NCI-H526 (cell line): ENCODE measurements around the gene ELMO3.

Experiments
- DNase-seq, 2 experiments: peaks; one replicate each; lab custom pipeline; 2025; lab: John Stamatoyannopoulos, UW

ELMO3 gene

DNA sequence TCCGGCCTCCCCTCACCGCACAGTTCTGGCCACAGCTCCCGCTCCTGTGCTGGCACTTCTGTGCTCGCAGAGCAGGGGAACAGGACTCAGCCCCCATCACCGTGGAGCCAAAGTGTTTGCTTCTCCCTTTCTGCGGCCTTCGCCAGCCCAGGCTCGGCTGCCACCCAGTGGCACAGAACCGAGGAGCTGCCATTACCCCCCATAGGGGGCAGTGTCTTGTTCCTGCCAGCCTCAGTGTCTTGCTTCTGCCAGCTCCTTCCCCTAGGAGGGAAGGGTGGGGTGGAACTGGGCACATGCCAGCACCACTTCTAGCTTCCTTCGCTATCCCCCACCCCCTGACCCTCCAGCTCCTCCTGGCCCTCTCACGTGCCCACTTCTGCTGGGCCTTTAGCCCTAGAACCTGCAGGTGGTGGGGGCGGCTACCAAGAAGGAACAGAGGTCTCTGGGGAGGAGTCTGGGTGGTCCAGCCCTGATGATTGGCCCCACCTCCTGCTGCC, 645 bp upstream of the ELMO3 start:
- peak; percentile 35 to 68 for DNase-seq

DNA sequence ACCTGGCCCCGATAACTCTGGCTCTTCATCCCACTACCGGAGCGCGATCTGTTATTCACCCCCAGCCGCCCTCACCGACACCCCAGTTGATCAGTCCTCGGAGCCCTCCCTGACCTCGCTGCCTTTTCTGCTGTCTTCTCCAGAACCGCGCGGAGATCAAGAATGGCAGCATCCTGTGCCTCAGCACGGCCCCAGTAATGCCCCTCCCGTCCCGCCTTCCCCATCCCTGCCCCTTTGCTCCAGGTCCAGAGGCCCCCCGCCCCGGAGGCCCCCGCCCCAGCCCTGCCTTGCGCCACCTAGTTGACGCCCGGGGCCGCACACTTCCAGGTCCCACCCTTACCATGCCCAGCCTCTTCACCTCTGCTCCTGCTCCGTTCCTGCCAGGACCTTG, 872 bp downstream of the ELMO3 start:
- DNase-seq, result peak; percentile 3 to 20

DNA sequence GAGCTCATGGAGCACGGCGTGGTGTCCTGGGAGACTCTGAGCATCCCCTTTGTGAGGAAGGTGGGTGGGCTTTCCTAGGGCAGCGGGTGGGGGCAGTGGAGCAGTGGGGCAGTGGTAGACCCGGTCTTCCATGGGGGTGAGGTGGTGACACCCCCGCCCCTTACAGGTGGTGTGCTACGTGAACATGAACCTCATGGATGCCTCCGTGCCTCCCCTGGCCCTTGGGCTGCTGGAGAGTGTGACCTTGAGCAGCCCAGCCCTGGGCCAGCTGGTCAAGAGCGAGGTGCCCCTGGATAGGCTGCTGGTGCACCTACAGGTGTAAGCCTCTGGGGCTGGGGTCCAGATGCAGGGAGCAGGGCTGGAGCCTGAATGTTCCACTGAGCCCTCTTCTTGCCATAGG, 1.6 kb downstream of the ELMO3 start:
- DNase-seq, result no peak

DNA sequence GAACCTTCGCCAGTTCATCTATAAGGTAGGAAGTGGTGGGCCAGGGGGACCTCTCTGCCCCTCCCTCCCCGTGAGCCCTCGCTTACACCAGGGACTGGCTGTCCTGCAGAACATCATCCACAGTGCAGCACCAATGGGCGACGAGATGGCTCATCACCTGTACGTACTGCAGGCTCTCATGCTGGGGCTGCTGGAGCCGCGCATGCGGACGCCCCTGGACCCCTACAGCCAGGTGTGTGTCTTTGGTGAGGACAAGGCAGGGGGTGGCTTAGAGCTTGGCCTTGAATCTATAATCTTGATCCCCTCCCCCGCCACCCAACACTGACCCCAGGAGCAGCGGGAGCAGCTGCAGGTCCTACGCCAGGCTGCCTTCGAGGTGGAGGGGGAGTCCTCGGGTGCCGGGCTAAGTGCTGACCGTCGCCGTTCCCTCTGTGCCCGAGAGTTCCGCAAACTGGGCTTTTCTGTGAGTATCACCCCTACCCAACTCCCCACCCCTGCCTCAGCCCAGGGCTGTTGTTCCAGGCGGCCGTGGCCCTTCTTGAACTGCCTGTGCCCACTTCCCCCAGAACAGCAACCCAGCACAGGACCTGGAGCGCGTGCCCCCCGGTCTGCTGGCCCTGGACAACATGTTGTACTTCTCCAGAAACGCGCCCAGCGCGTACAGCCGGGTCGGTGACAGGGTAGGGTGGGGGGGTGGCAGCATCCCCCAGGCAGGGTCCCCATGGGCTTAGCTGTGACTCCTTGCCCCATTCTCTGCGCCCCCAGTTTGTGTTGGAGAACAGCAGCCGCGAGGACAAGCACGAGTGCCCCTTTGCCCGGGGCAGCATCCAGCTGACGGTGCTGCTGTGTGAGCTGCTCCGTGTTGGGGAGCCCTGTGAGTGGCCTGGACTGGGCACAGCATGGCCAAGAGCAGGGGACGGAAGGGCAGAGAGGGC, 2.7 kb downstream of the ELMO3 start:
- no peak for DNase-seq

DNA sequence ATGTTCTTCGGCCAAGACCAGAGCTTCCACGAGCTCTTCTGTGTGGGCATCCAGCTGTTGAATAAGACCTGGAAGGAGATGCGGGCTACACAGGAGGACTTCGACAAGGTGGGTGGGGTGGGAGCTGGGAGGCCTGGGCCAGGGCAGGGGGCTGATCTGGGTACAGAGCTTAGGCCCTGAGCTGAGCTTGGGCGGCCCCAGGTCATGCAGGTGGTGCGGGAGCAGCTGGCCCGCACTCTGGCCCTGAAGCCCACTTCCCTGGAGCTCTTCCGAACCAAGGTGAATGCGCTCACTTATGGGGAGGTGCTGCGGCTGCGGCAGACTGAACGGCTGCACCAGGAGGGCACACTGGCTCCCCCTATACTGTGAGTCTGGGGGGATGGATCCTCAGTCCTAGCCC, 3.5 kb downstream of the ELMO3 start:
- no peak for DNase-seq

DNA sequence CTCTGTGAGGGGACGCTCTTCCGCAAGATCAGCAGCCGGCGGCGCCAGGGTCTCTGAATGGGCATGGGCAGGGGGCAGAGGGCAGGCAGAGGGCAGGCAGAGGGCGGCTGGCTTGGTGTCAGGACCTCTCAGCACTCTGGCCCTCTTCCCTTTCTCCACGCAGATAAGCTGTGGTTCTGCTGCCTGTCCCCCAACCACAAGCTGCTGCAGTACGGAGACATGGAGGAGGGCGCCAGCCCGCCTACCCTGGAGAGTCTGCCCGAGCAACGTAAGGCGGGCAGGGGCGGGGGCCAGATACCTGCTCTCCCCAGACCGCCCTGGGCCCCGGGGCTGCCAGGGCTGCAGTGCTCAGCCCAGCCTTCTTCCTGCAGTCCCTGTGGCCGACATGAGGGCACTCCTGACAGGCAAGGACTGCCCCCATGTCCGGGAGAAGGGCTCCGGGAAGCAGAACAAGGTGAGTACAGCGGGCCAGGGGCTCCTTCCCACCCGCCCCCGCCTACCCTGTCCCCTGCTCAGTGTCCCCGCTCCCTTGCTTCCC, 4.1 kb downstream of the ELMO3 start:
- no peak for DNase-seq

DNA sequence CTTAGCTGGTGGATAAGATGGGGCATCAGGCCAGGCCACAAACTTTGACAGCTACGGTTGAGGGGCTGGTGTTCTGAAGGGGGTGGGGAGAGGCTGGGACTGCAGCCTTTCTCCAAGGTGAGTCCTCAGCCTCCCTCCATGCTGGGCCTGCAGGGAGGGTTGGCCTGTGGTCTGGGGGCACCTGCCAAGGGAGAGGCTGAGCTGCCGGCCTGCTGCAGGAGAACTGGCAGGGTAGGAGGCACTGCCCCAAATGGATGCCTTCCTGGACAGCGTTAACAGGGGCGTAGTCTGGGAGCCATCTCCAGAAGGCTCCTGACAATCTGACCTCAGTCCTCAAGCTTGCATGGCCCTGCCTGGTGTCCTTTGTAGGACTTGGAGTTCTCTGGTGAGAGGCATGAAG, 5.1 kb downstream of the ELMO3 start:
- DNase-seq, result no peak

DNA sequence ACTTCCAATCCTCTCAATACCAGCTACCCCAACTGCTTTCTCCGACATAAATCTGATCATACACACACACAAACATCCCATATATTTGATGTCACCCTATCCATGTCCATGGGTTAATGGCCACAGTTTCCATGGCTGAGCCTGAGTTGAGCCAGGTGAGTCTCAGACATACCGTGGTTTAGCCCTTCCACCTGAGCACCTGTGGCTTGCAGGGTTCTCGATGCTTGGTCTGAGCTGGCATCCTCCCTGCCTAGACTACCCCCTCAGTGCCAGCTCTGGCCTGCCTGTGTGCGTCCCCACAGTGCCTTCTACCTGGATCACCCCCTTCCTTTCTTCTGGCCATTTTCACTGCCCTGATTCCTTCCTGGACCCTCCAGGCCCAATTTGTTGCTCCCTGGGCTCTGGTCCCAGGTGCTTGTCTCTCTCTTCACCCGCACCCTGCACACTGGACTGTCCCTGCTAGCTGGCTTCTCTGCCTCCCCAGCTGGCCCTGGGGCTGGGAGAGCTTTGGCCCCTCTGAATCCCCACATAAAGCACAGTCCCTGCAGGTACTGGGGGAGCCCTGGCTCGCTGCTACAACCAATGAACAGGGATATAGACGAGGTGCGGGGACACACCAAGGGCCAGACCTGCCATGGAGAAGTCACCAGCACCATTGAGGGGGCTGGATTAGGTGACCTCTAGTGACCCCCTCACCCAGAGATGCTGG, 7.4 kb downstream of the ELMO3 start:
- no peak for DNase-seq

DNA sequence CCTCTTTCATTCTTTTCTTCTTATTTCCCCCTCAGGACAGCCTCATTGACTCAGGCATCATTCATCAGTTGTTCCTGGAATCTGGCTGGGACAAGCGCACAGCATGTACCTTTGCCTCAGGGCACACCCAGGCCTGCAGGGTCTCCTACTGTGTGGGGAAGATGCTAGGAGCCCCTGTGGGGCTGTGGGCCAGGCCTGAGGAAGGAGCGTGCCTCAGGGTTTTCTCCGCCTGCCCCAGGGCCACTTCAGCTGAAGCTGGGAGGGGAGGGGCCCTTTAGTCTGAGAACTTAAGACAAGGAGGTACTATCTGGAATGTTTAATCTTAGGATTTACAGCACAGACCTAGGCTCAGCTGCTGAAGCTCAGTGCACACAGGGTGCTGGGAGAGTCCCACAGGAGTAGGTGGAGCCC, 7.9 kb downstream of the ELMO3 start:
- no peak for DNase-seq

DNA sequence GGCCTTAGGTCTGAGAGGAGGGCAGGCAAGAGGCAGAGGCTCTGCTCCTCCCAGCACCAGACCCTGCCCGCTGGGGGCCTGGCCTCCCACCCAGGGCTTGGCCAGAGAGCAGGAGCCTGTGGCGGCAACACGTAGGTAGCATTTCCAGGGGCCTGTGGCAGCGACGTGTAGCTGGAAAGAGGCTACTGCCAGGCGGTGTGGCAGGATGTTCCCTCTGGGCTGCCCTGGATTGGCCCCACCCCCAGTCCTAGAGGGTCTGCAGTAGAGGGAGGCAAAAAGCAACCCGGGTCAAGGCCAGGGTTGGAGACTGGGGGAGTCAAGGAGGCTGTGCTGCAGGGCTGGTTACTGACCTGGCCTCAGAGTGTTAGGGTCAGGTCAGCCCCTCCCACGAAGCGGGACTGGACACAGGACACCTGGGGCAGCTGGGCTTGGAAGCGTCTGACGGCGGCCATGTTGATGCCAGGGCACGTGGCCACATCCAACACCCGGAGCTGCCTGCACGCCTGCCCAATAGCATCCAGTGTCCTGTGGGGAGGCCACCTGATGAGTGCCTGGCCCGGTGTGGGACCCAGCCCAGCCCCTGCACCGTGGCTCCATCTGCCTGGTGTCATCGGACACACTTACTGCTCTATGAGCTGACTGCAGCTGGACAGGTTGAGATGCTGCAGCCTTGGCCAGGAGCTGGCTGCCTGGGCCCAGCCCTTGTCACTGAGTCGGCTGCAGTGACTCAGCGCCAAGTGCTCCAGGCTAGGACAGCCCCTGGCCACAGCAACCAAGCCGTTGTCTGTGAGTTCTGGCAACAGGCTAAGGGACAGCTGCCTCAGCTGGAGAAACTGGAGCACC, 8.5 kb downstream of the ELMO3 start:
- DNase-seq, result no peak

DNA sequence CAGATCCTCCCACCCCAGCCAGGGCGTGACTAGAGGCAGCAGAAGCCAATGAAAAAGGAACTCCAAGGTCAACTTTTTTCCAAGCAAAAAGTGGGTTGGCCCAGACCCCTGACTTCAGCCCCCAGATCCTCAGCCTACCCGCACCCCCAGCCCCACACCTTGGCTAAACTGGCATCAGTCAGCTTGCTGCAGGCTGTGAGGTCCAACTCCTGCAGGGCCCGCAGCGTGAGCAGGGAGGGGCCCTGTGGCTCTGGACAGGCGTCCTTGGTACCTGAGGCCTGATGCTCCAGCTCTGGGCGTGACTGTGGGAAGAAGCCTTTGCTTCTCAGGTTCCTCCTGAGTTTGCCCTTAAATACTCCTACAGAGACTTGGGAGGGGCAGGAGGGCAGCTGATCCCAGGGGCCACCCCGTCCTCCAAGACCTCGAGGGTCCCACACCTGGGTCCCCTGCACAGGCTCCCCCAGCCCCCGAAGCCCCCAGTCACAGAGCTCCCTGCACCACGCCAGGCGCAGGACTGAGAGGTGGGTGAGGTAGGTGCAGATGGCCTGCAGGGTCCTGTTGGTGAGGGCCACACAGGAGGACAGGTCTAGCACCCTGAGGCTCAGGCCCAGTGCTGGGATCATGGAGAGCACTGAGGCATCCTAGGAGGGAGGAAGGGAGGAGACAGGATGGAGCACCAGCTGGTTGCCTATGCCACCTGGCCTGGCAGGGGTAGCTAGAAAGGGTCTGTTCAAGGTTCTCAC, 9.4 kb downstream of the ELMO3 start:
- DNase-seq, result no peak

DNA sequence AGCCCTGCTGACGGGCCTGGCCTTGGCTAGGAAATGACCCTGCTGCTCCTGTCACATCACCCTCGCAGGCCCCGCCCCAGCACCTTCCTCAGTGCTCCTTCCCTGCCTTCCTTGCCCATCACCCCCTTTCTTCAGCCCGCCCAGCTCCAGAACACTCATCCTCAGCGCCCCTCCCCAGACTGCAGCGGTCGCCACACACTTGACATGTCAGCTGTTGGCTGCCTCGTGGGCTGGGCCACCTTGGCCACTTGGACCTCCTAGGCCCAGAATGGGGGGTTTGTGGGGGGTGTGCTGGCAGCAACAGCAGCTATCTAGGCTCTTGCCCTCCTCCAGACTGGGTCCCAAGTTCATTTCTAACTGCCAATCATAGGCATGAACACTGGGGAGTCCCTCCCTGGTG, 10.6 kb downstream of the ELMO3 start:
- DNase-seq, result no peak

DNA sequence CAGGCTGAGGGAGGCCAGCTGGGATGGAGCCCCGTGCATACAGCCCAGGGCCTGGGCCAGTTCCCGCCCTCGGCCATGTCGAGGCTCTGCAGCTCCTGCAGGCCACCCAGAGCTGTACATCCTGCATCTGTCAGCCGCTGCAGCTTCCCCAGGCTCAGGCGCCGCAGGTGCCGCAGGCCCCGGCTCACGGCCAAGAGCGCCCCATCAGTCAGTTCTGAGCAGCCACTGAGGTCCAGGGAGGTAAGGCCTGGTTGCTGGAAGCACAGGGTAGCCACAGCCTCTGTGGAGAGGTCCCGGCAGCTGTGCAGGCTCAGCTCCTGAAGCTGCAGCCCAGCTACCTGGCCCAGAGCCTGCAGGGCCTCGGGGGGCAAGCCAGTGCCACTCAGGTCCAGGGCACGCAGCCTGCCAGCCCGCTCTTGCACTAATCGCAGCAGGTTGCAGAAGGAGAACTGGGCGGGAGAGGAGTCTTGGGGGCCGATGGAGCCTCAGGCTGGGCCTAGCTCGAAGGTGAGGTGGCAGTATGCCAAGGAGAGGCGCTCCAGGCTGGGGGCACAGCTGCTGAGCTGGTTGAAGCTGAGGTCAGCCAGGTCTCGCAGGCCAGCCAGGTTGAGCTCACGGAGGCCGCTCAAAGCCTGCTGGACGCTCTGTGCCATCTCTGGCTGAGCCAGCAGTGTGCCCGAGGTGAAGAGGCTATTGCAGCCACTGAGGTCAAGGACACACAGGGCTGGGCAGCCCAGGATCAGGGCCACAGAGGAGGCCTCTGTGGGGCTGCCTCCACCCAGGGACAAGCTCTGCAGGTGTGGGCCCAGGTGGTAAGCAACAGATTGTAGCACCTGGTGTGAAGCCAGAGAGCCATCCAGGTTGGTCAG, 11.4 kb downstream of the ELMO3 start:
- DNase-seq, result no peak

DNA sequence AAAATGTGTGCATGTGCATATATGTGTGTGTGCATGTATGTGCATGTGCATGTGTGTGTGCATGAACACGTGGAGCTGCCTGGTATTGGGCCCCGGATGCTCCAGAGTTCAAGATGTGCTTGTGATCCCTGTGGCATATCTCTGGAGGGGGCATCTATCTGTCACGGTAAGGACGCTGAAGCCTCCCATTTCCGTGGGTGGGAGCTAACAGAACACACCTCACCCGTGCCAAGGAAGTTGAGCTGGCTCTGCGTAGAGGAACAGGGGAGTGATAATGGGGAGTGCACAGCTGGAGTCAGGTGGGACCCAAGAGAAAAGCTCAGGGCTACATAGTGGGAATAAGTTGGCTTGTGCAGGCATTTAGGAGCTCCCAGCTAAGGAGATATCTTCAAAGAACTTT, 12.7 kb downstream of the ELMO3 start:
- DNase-seq, result no peak

DNA sequence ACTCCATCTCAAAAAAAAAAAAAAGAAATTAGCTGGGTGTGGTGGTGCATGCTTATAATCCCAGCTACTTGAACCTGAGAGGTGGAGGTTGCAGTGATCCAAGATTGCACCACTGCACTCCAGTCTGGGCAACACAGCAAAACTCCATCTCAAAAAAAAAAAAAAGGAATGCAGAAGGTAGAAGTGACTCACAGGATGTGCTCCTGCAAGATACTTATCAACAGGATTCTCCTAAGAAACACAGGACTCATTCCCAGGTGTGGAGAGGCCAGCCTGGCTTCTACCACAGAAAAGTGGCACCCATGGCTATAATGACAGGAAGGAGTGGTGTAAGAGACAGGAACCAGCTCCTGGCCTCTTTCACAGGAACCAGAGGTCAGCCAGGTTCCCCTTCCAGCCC, 13.8 kb downstream of the ELMO3 start:
- DNase-seq, result no peak

DNA sequence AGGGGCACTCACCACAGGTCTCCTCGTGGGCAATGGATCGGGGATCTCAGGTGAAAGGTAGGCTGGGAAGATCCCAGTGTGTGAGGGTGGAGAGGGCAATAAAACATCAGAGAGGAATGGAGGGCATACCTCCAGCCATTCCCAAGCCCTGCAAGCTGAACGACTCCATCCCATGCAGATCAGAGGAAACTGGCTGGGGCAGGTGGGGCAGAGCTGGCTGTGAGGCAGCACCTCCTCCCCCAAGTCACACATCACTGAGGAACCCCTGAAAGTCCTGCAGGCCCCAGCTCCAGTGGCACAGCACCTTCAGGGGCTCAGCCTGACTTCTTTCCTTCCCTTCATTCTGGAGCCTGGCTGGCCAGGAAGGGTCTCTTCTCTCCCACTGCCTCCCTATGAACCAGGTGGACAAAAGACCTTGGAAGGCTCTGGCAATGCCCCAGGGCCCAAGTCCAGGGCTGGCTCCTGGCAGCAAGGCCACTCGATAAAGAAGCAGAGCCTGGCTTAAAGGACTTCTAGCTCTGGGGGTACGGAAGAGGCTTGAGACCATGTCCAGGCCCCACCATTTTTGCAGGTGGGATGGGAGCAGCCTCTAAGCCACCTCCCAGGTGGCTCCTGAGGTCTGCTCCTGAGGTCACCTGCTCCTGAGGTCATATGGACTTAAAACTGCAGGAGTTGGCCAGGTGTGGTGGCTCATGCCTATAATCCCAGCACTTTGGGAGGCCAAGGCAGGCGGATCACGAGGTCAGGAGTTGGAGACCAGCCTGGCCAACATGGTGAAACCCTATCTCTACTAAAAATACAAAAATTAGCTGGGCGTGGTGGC, 14.5 kb downstream of the ELMO3 start:
- DNase-seq, result no peak

DNA sequence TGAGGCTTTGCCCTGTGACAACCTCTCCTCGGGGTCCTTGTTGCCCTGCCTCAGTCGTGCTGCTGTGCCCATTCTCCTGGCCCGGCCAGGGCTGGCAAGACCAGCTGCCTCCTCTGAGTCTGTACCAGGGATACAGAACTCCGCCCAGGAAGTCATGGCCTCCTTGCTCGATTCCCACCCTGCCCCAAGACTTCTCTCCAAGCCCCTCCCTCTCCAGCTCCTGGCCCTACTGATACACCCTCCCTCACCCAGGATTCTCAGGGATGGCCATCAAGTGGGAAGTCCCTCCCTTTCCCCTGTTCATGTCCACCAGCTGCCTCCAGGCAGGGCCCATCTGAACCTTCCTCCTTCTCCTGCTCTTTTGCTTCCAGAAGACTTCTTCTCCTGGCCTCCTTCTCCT, 16.8 kb downstream of the ELMO3 start:
- DNase-seq, result no peak

DNA sequence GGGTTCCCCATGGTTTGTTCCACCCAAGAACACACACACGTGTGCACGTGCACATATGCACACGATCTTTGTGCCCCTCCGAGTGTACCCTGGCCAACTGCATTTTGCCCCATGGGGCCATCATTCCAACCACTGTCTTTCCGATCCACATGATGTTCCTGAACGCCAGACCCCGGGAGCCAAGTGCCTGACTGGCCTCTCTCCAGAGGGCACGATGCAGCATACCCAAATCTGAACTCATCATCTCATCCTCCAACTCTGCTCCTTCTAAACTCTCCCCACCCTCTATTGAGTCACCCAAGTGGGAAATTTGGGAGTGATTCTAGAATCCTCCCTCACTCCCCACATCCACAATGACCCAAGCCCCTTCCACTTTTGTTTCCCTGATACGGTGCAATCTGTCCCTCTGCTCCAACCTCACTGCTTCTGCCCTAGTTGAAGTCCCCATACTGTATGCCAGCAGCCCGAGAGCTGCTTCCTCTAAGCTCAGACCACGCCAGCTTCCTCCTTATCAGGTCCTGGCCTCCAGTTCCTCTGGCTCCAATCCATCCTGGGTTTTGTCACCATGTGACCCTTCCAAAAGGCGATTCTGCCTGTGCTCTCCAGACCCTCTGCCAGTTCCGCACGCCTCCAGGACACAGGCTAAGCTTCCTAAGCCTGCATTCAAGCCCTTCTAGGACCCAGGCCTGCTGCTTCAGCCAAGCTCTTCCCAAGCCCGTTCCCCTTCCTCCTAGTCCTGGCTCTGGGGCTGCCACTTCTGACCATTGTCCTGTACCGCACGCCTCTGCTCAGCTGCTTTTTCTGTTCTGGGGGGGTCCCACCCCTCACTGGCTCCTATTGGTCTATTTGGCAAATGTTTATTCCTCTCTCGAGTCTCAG, 17.9 kb downstream of the ELMO3 start:
- DNase-seq, result no peak
